Prostate gland (tissue), 2 donors: ENCODE results near the gene MLPH.

ENCODE experiments used
- POLR2A ChIP-seq: fragments of 450-650 bp; IDR thresholded peaks from one replicate; pipeline ENCODE4 v1.6.1; 2016; ENCODE audit warnings: antibody characterized with exemption, mild to moderate bottlenecking
- POLR2AphosphoS5 ChIP-seq: sonication (generic); formaldehyde crosslinking; IDR thresholded peaks from one replicate; pipeline ENCODE4 v1.6.1; 2017; ENCODE audit warnings: antibody characterized with exemption
- TF ChIP-seq, protein P1 (sequence below), 4 experiments: fragments of 200-600 bp in 2 of 4; fragments of 450-650 bp in 2 of 4; sonication (generic) in 2 of 4; IDR thresholded peaks; 1 replicate in 3 of 4; 2 replicates in 1 of 4; pipeline ENCODE4 v1.5.1; 2016 to 2019; ENCODE audit warnings: antibody characterized with exemption in 4 of 4, mild to moderate bottlenecking in 2 of 4, moderate library complexity in 2 of 4

GRCh38 chr2:237575869-237576862, 89.1 kb downstream of the MLPH start:
- TF ChIP-seq, protein P1, sequence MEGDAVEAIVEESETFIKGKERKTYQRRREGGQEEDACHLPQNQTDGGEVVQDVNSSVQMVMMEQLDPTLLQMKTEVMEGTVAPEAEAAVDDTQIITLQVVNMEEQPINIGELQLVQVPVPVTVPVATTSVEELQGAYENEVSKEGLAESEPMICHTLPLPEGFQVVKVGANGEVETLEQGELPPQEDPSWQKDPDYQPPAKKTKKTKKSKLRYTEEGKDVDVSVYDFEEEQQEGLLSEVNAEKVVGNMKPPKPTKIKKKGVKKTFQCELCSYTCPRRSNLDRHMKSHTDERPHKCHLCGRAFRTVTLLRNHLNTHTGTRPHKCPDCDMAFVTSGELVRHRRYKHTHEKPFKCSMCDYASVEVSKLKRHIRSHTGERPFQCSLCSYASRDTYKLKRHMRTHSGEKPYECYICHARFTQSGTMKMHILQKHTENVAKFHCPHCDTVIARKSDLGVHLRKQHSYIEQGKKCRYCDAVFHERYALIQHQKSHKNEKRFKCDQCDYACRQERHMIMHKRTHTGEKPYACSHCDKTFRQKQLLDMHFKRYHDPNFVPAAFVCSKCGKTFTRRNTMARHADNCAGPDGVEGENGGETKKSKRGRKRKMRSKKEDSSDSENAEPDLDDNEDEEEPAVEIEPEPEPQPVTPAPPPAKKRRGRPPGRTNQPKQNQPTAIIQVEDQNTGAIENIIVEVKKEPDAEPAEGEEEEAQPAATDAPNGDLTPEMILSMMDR (IDR thresholded peaks at IDR 0.05) = no peak
- TF ChIP-seq POLR2A (no peak), POLR2AphosphoS5 (no peak)
